NCI-H2227 (cell line): ENCODE data around the gene FUBP3.

Experiments
- DNase-seq: peaks from one replicate; lab custom pipeline; 2025; ENCODE audit not compliant: unreplicated experiment; lab: John Stamatoyannopoulos, UW

FUBP3 gene

GRCh38 chr9:130606887-130607600, 27.7 kb downstream of the FUBP3 start:
- no peak for DNase-seq

GRCh38 chr9:130607640-130608420, 28.5 kb downstream of the FUBP3 start:
- DNase-seq: no peak

GRCh38 chr9:130608554-130609134, 29.3 kb downstream of the FUBP3 start:
- no peak for DNase-seq

- DNase-seq: no peak
These were observed 29.8 kb downstream of the FUBP3 start for GRCh38 chr9:130609163-130609562.

- peak; percentile 20 for DNase-seq
These were observed 31.7 kb downstream of the FUBP3 start for GRCh38 chr9:130610862-130611707.

- DNase-seq: no peak
These were observed 37.1 kb downstream of the FUBP3 start for GRCh38 chr9:130616451-130616850.

GRCh38 chr9:130623466-130623865, 44.1 kb downstream of the FUBP3 start:
- no peak for DNase-seq

GRCh38 chr9:130624154-130624553, 44.8 kb downstream of the FUBP3 start:
- no peak for DNase-seq

- no peak for DNase-seq
These were observed 47.0 kb downstream of the FUBP3 start for GRCh38 chr9:130626249-130626996.

GRCh38 chr9:130627051-130627450, 47.7 kb downstream of the FUBP3 start:
- no peak for DNase-seq

- no peak for DNase-seq
These were observed 48.8 kb downstream of the FUBP3 start for GRCh38 chr9:130627896-130628792.

- no peak for DNase-seq
These were observed 50.2 kb downstream of the FUBP3 start for GRCh38 chr9:130629443-130630070.

- no peak for DNase-seq
These were observed 50.7 kb downstream of the FUBP3 start for GRCh38 chr9:130630071-130630450.

- no peak for DNase-seq
These were observed 51.3 kb downstream of the FUBP3 start for GRCh38 chr9:130630506-130631330.

GRCh38 chr9:130631331-130632080, 52.1 kb downstream of the FUBP3 start:
- no peak for DNase-seq

- no peak for DNase-seq
These were observed 52.8 kb downstream of the FUBP3 start for GRCh38 chr9:130632081-130632710.

GRCh38 chr9:130632841-130633240, 53.5 kb downstream of the FUBP3 start:
- no peak for DNase-seq
